HG03064 (cell line): ENCODE measurements around the gene FOXL2NB.

Experiments
- ATAC-seq: cut with Tn5 transposase; IDR thresholded peaks from one replicate; pipeline ENCODE4 v1.9.1; 2021; ENCODE audit warnings: low read depth; ENCODE audit not compliant: unreplicated experiment

Gene FOXL2NB

GRCh38 chr3:138928727-138929372, 18.2 kb upstream of the FOXL2NB start:
- ATAC-seq: no peak

- no peak for ATAC-seq
Observed at GRCh38 chr3:138933068-138933668, 13.8 kb upstream of the FOXL2NB start.

- ATAC-seq: no peak
Observed at GRCh38 chr3:138933981-138934691, 12.9 kb upstream of the FOXL2NB start.

- no peak for ATAC-seq
Observed at GRCh38 chr3:138935505-138935862, 11.5 kb upstream of the FOXL2NB start.

- ATAC-seq: no peak
Observed at GRCh38 chr3:138935863-138936740, 10.9 kb upstream of the FOXL2NB start.

- no peak for ATAC-seq
Observed at GRCh38 chr3:138936741-138937689, 10.0 kb upstream of the FOXL2NB start.

GRCh38 chr3:138937690-138938055, 9.3 kb upstream of the FOXL2NB start:
- ATAC-seq: no peak

- ATAC-seq: no peak
Observed at GRCh38 chr3:138938056-138938876, 8.8 kb upstream of the FOXL2NB start.

GRCh38 chr3:138938877-138939560, 8.0 kb upstream of the FOXL2NB start:
- no peak for ATAC-seq

GRCh38 chr3:138939561-138940241, 7.3 kb upstream of the FOXL2NB start:
- ATAC-seq: no peak

- no peak for ATAC-seq
Observed at GRCh38 chr3:138940446-138940845, 6.6 kb upstream of the FOXL2NB start.

GRCh38 chr3:138941259-138941885, 5.6 kb upstream of the FOXL2NB start:
- no peak for ATAC-seq

GRCh38 chr3:138942271-138942670, 4.7 kb upstream of the FOXL2NB start:
- no peak for ATAC-seq

GRCh38 chr3:138942861-138943623, 4.0 kb upstream of the FOXL2NB start:
- ATAC-seq: no peak

- no peak for ATAC-seq
Observed at GRCh38 chr3:138943724-138944653, 3.0 kb upstream of the FOXL2NB start.

GRCh38 chr3:138944654-138944928, 2.4 kb upstream of the FOXL2NB start:
- ATAC-seq: no peak
